Inflammatory macrophage (primary cell): ENCODE data around the gene GPR119.
"Not testable (repeated sequence)": the region's sequence is repeated elsewhere in the genome, so short reads cannot be mapped to it uniquely, and the experiment has no call there.

ENCODE experiments used
- DNase-seq, 2 donors: peaks; one replicate each; pipeline ENCODE4 v3.0.0-alpha.2; 2020 to 2022

GPR119 gene

GRCh38 chrX:130338869-130339268 is 46.6 kb downstream of the GPR119 start:
- DNase-seq: not testable (repeated sequence)

- DNase-seq: no peak
Observed at GRCh38 chrX:130336531-130336930, 48.9 kb downstream of the GPR119 start.
